PC-9 (cell line): ENCODE data around the gene VAMP5. TPM values are rescaled to one million over a fixed set of nuclear protein-coding genes. Genes with fewer than 3 reads are reported as not detected.
A peak's percentile ranks its signal among the peaks of the same experiment; 100 is the strongest.
"Not testable (repeated sequence)": the region's sequence is repeated elsewhere in the genome, so short reads cannot be mapped to it uniquely, and the experiment has no call there.

Source experiments
- BruUV-seq: library from RNA; stranded (reverse); fragments of 400-500 nt; replicated peaks from 2 replicates; lab custom pipeline; 2021; lab: Mats Ljungman, UMichigan
- CTCF ChIA-PET: fragments of 300-600 bp; sonication (Branson Sonifier 250); formaldehyde crosslinking; loops from one replicate; lab custom pipeline; 2022; ENCODE audit warnings: antibody characterized with exemption; lab: Charles Lee
- POLR2A ChIA-PET: fragments of 300-600 bp; sonication (Branson Sonifier 250); formaldehyde crosslinking; loops from one replicate; lab custom pipeline; 2022; ENCODE audit warnings: antibody characterized with exemption; ENCODE audit not compliant: unreplicated experiment; lab: Charles Lee
- DNase-seq, 2 experiments: peaks; one replicate each; pipeline versions ENCODE4 v3.0.0 to v3.0.0-alpha.2; 2015 to 2022; ENCODE audit warnings: mixed read lengths in 1 of 2
- H2AFZ ChIP-seq: fragments of 200-600 bp; sonication (generic); 2 replicates; pipeline ENCODE4 v1.8.1; 2017; ENCODE audit warnings: antibody characterized with exemption
- H3F3A ChIP-seq: fragments of 200-600 bp; sonication (generic); 2 replicates; pipeline ENCODE4 v1.8.1; 2017; ENCODE audit warnings: antibody characterized with exemption, mild to moderate bottlenecking, low read depth; ENCODE audit not compliant: insufficient read depth
- H3K27ac ChIP-seq: fragments of 200-600 bp; sonication (generic); 2 replicates; pipeline ENCODE4 v1.6.1; 2016; ENCODE audit warnings: mixed run types
- H3K27me3 ChIP-seq: fragments of 200-600 bp; sonication (generic); 2 replicates; pipeline ENCODE4 v1.6.1; 2016; ENCODE audit warnings: low read depth, mixed run types; ENCODE audit not compliant: insufficient read depth
- H3K36me3 ChIP-seq: fragments of 200-600 bp; sonication (generic); 2 replicates; pipeline ENCODE4 v1.6.1; 2016; ENCODE audit warnings: low read depth, mixed run types
- H3K4me1 ChIP-seq: fragments of 200-600 bp; sonication (generic); replicated peaks from 2 replicates; pipeline ENCODE4 v1.6.1; 2016; ENCODE audit warnings: mixed run types; ENCODE audit not compliant: insufficient read depth
- H3K4me2 ChIP-seq: fragments of 200-600 bp; sonication (generic); 2 replicates; pipeline ENCODE4 v1.6.1; 2017; ENCODE audit warnings: mixed run types
- H3K4me3 ChIP-seq: fragments of 200-600 bp; sonication (generic); 2 replicates; pipeline ENCODE4 v1.6.1; 2016; ENCODE audit warnings: mixed run types
- H3K79me2 ChIP-seq: fragments of 200-600 bp; sonication (generic); 2 replicates; pipeline ENCODE4 v1.6.1; 2017; ENCODE audit warnings: low read depth, mixed run types
- H3K9me2 ChIP-seq: fragments of 200-600 bp; sonication (generic); 2 replicates; pipeline ENCODE4 v1.8.1; 2017; ENCODE audit warnings: mild to moderate bottlenecking; ENCODE audit not compliant: insufficient read depth
- H3K9me3 ChIP-seq: fragments of 200-600 bp; sonication (generic); 2 replicates; pipeline ENCODE4 v1.8.1; 2016; ENCODE audit warnings: low read depth; ENCODE audit not compliant: insufficient read depth
- H4K20me1 ChIP-seq: fragments of 200-600 bp; sonication (generic); 2 replicates; pipeline ENCODE4 v1.8.1; 2017; ENCODE audit not compliant: insufficient read depth
- CTCF ChIP-seq: fragments of 200-600 bp; sonication (generic); conservative IDR thresholded peaks from 2 replicates; pipeline ENCODE4 v1.6.1; 2017; ENCODE audit warnings: mixed run types, antibody characterized with exemption, mild to moderate bottlenecking, moderate library complexity
- EZH2 ChIP-seq: fragments of 200-600 bp; sonication (generic); IDR thresholded peaks from 2 replicates; pipeline ENCODE4 v1.8.0; 2017; ENCODE audit warnings: antibody characterized with exemption, low read depth
- intact Hi-C: fragments of 100-400 bp; cut with micrococcal nuclease; formaldehyde crosslinking; loops from one replicate; pipeline ENCODE4 v1.10.0; 2022; ENCODE audit not compliant: unreplicated experiment
- total RNA-seq: library from RNA; stranded (reverse); gene quantifications from 2 replicates; pipeline ENCODE4 v1.2.3, GENCODE V29; 2021

VAMP5 gene
- total RNA-seq, 1 experiment from 2014 or later: 7.2 TPM

GRCh38 chr2:85541753-85542457 lies 42.3 kb upstream of the VAMP5 start:
- Histone ChIP-seq H3K27me3 (no peaks in the 10 kb centered on the region), H3F3A (peaks cover 83% of the 10 kb centered on the region), H3K4me1 (peaks cover 30% of the 10 kb centered on the region), H3K79me2 (peaks cover 63% of the 10 kb centered on the region), H2AFZ (no peak overlapping the region), H3K27ac (peak overlapping the region; percentile 97), H3K4me2 (peak overlapping the region; percentile 87), H3K36me3 (peaks cover 53% of the 10 kb centered on the region), H3K9me2 (no peaks in the 10 kb centered on the region), H3K4me3 (peak overlapping the region; percentile 100), H4K20me1 (peaks cover 69% of the 10 kb centered on the region), H3K9me3 (no peaks in the 10 kb centered on the region)
- CTCF ChIA-PET: no interaction called here
- DNase-seq: no peak
- BruUV-seq: no TSS peak
- TF ChIP-seq EZH2 (no peak), CTCF (no peak)
- POLR2A ChIA-PET: no interaction called here
- intact Hi-C loops: no loop called here

- Histone ChIP-seq H3F3A (peaks cover 92% of the 10 kb centered on the region), H2AFZ (no peak overlapping the region), H3K4me3 (peak overlapping the region; percentile 12; the same call in 1 of the 2 replicates), H3K9me2 (no peaks in the 10 kb centered on the region), H3K36me3 (peaks cover 53% of the 10 kb centered on the region), H4K20me1 (peaks cover 69% of the 10 kb centered on the region), H3K27me3 (no peaks in the 10 kb centered on the region), H3K9me3 (no peaks in the 10 kb centered on the region), H3K27ac (peak overlapping the region; percentile 97), H3K4me1 (peaks cover 25% of the 10 kb centered on the region), H3K4me2 (peak overlapping the region; percentile 87), H3K79me2 (peaks cover 54% of the 10 kb centered on the region)
- ChIA-PET POLR2A (no interaction called here), CTCF (no interaction called here)
- intact Hi-C loops: no loop called here
- TF ChIP-seq EZH2: no peak
- TF ChIP-seq CTCF: no peak
- no peak for DNase-seq
- no TSS peak for BruUV-seq
Measured at GRCh38 chr2:85542777-85543176, 41.5 kb upstream of the VAMP5 start.

- Histone ChIP-seq H3K4me1 (peaks cover 25% of the 10 kb centered on the region), H3K79me2 (peaks cover 45% of the 10 kb centered on the region), H4K20me1 (peaks cover 69% of the 10 kb centered on the region), H3F3A (peaks cover 96% of the 10 kb centered on the region), H3K36me3 (peaks cover 53% of the 10 kb centered on the region)
- BruUV-seq, CTCF ChIA-PET, H3K27me3 ChIP-seq, H2AFZ ChIP-seq, H3K9me3 ChIP-seq, intact Hi-C loops, H3K9me2 ChIP-seq, DNase-seq, H3K27ac ChIP-seq, H3K4me3 ChIP-seq, H3K4me2 ChIP-seq: not testable (repeated sequence)
- POLR2A ChIA-PET: interaction anchor here (0.6 kb wide), 2 partner anchors 115 to 212 kb away, joined by 3 to 10 read pairs; no protein-coding TSS in a partner anchor
Measured at GRCh38 chr2:85544254-85544691, 40.0 kb upstream of the VAMP5 start.

- Histone ChIP-seq H4K20me1 (peaks cover 61% of the 10 kb centered on the region), H3K79me2 (peaks cover 36% of the 10 kb centered on the region), H3K4me1 (peaks cover 25% of the 10 kb centered on the region), H3K36me3 (peaks cover 49% of the 10 kb centered on the region), H3F3A (peaks cover 94% of the 10 kb centered on the region)
- H3K27me3 ChIP-seq, H3K9me2 ChIP-seq, CTCF ChIA-PET, intact Hi-C loops, H2AFZ ChIP-seq, H3K9me3 ChIP-seq, H3K4me3 ChIP-seq, DNase-seq, H3K4me2 ChIP-seq, H3K27ac ChIP-seq, BruUV-seq: not testable (repeated sequence)
- POLR2A ChIA-PET: interaction anchor here (0.6 to 1.0 kb wide), 5 partner anchors 16 to 488 kb away, joined by 3 to 5 read pairs (median 4); partner anchors contain the start of gene GGCX
Measured at GRCh38 chr2:85544915-85545779, 39.1 kb upstream of the VAMP5 start.
